Sigmoid colon (tissue), 3 donors: Measurements from ENCODE around the gene JAZF1.

Source experiments
- CTCF ChIP-seq, 4 experiments: fragments of 450-650 bp in 3 of 4; fragments of 200-600 bp in 1 of 4; IDR thresholded peaks; one replicate each; pipeline ENCODE4 v1.5.1; 2016 to 2019; ENCODE audit warnings: antibody characterized with exemption in 4 of 4, mild to moderate bottlenecking in 3 of 4, moderate library complexity in 2 of 4
- POLR2A ChIP-seq, 2 donors: fragments of 450-650 bp; IDR thresholded peaks; one replicate each; pipeline ENCODE4 v1.6.1; 2016; ENCODE audit warnings: antibody characterized with exemption in 2 of 2, mild to moderate bottlenecking in 2 of 2, moderate library complexity in 2 of 2

GRCh38 chr7:28042721-28043120, 137.9 kb downstream of the JAZF1 start:
- TF ChIP-seq CTCF (IDR thresholded peaks at IDR 0.05) (no peak), POLR2A (IDR thresholded peaks at IDR 0.05) (no peak)
